Measurements from ENCODE around the gene BCL6B.

GRCh38 chr17:7027335-7027734, 4.5 kb downstream of the BCL6B start:
- TF ChIP-seq RAD21 (IDR thresholded peaks at IDR 0.05; ENCODE audit: low read depth), result no peak
- TF ChIP-seq YY1 (IDR thresholded peaks at IDR 0.05; ENCODE audit: low read depth), result no peak
- TF ChIP-seq USF1 (IDR thresholded peaks at IDR 0.05), result no peak
- TF ChIP-seq NFIC (IDR thresholded peaks at IDR 0.05), result no peak
- TF ChIP-seq EGR1 (IDR thresholded peaks at IDR 0.05), result no peak
- TF ChIP-seq TEAD4 (IDR thresholded peaks at IDR 0.05), result no peak
- no peak for TF ChIP-seq TAF1 (IDR thresholded peaks at IDR 0.05; ENCODE audit: low read depth)
- no peak for TF ChIP-seq MAX (IDR thresholded peaks at IDR 0.05)
- no peak for TF ChIP-seq REST (IDR thresholded peaks at IDR 0.05; ENCODE audit: low read depth)
- TF ChIP-seq EP300 (IDR thresholded peaks at IDR 0.05; ENCODE audit: borderline replicate concordance), result no peak
- TF ChIP-seq TCF12 (IDR thresholded peaks at IDR 0.05; ENCODE audit: low read depth), result no peak

Measured in Ishikawa (cell line).